LNCaP clone FGC (cell line): ENCODE results near the gene GPC5.

Experiments used
- DNase-seq: peaks from one replicate; pipeline ENCODE4 v3.0.0-alpha.2; 2011; ENCODE audit warnings: low read depth
- H3K4me3 ChIP-seq: 2 replicates; pipeline ENCODE4 v1.5.1; 2011; ENCODE audit warnings: mild to moderate bottlenecking, low read depth, low read length, control low read depth
- TF ChIP-seq, protein P1 (sequence below): IDR thresholded peaks from 2 replicates; pipeline ENCODE4 v1.5.1; 2012; ENCODE audit warnings: mild to moderate bottlenecking; ENCODE audit not compliant: control insufficient read depth, insufficient read depth; ENCODE audit errors: extremely low read depth

GPC5 gene

DNA sequence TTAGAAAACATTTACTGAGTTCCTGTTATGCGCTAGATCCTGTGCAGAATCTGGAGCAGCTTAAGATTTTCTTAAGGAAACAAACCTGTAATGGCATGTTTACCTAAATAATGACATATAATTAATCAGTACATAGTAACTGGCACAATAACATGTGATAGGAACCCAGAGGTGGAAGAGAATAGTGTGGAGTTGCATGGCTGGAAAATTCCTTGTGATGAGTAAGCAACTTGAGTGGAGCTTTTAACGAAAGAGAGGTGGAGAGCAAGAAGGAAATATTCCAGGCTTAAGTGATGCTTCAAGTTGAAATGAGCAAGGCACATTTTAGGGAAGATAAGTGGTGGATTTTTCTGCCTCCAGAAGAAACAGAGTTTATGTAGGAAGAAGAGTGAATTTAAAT is 9.2 kb upstream of the GPC5 start:
- TF ChIP-seq, protein P1, sequence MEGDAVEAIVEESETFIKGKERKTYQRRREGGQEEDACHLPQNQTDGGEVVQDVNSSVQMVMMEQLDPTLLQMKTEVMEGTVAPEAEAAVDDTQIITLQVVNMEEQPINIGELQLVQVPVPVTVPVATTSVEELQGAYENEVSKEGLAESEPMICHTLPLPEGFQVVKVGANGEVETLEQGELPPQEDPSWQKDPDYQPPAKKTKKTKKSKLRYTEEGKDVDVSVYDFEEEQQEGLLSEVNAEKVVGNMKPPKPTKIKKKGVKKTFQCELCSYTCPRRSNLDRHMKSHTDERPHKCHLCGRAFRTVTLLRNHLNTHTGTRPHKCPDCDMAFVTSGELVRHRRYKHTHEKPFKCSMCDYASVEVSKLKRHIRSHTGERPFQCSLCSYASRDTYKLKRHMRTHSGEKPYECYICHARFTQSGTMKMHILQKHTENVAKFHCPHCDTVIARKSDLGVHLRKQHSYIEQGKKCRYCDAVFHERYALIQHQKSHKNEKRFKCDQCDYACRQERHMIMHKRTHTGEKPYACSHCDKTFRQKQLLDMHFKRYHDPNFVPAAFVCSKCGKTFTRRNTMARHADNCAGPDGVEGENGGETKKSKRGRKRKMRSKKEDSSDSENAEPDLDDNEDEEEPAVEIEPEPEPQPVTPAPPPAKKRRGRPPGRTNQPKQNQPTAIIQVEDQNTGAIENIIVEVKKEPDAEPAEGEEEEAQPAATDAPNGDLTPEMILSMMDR = no peak
- no peak for DNase-seq
- no peak overlapping the region for H3K4me3 ChIP-seq

DNA sequence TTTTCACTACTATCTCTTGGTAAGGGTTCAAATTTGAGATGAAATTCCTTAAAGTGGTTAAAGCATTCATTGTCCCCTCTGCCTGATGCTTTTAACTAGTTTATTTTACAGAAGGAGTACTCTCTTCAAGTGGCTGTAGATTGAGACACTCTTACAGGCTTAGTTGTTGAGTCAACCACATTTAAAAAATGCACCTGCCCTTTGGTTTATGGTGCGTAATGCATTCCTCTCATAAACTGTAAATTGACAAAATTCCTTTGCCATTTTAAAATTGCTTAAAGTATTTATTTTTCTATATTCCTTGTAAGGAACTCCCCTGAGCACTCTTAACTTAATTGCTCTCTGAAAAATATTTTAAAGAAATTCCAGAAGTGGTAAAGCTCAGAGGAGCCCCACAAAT is 826 bp upstream of the GPC5 start:
- H3K4me3 ChIP-seq = no peak overlapping the region
- DNase-seq = no peak
- TF ChIP-seq, protein P1 = no peak

DNA sequence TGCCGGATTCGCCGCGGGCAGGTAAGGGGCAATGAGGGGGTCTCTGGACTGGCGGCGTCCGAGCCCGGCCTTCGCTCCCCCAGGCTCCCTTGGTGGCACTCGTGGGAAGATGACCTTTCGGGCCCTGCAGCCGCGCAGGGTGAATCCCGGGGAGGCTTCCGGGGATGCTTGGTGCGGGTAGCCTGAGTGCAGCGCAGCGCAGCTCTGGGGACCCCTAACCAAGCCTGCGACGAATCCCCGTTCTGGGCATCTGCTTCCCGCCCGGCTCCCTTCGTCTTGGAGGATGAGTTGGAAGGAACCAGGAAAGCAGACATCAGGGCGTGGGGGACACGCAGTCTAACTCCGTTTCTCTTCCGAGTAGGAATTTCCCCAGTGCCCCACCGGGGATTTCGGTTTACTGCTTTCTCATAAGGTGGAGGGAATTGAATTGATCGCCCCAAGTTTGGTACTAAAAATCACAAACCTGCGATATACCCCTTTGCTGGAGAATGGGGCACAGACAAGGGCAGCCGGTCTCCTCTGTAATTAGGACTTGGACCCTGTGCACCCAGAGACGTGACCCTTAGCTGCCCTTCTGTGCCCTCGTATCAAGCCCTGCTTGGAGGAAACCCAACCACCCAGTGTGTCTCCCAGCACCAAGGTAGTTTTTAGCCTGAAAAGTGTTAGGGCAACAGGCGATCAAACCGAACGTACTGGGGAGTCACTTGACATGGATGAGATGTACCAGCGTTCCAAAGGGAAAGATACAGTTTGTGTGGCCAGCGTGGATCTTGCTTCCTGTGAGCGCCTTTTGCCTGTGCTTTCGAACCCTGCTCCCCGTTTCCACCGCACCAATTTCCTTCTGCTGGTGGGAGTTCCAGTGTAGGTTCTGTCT is 1.0 kb downstream of the GPC5 start:
- TF ChIP-seq, protein P1 = no peak
- no peak overlapping the region for H3K4me3 ChIP-seq
- DNase-seq = no peak

DNA sequence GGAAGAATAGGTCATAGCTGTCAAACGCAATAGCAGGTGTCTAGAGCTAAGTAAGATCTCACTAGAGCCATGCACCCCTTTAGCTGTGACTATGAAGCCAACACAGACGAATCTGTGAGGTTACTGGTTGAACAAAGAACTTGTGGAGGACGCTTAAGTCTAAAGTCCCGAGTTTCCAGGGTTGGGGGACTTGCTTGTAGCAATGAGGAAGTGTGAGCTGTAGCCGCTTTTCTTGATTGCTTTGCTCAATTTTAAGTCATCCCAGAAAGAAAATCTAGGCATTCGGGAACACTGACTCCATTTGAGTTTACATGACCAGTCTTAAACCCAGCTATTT is 1.6 kb downstream of the GPC5 start:
- no peak overlapping the region for H3K4me3 ChIP-seq
- TF ChIP-seq, protein P1 = no peak
- no peak for DNase-seq

DNA sequence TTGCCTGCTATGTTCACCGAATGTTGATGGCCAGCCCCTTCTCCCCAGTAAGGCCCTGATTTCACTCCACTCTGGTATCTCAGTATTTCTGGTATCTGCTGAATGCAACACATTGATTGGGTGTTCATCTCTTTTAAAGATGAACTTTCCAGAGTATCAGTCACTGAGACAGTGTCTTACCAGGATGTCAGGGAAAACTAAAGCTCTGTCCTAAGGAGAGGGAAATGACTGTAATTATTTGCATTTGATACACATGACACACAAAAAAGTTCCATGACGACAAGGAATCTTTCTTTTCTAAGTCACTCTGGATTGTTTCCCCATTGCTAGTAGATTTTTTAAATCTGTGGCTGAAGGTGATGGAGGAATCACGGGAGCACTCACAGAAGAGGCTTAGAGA is 2.2 kb downstream of the GPC5 start:
- TF ChIP-seq, protein P1 = no peak
- no peak for DNase-seq
- H3K4me3 ChIP-seq = no peak overlapping the region

DNA sequence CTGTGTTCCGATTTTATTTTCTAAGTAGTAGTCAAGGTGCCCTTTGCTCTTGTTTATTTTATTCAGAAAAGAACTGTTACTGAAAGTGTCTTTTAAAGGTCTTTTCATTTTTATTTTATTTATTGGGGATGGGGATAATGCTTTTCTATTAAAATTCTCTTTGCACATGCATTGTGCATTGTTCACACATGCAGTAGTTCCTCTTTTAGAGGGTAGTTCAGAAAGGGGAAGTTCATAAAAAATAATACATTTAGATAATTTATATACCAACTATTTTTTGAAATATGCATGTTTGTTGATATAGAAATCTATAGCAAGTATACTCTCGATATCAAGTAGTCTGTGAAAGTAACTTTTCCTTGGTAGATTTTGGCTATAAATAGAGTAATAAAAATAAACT is 3.5 kb downstream of the GPC5 start:
- H3K4me3 ChIP-seq = no peak overlapping the region
- TF ChIP-seq, protein P1 = no peak
- no peak for DNase-seq

DNA sequence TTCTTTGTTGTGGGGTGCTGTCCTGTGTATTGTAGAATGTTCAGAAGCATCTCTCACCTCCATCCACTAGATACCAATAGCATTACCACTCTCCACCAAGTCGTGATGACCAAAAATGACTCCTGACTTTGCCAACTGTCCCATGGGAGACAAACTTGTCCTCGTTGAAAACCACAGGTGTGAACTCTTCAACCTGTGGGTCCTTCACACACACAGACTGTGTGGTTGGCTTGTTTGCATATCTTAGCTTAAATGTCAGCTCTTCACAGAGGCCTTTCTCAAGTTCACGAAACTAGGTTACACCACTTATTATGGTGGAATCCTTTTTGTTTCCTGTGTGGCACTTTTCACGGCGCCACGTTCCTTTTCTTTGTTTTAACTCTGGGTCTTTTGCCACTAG is 6.8 kb downstream of the GPC5 start:
- no peak overlapping the region for H3K4me3 ChIP-seq
- TF ChIP-seq, protein P1 = no peak
- DNase-seq = no peak
